Activated CD4-positive, CD25-positive, alpha-beta regulatory T cell treated with anti-CD3 and anti-CD28 coated beads, Interleukin-2, amount 50 U/mL, for 24 hours (primary cell): Measurements from ENCODE around the gene TPRA1.
"Not testable (repeated sequence)": the region's sequence is repeated elsewhere in the genome, so short reads cannot be mapped to it uniquely, and the experiment has no call there.

Experiments used
- ATAC-seq, 2 donors: fragments of 150-1000 bp; cut with Tn5 transposase; one replicate each; pipeline ENCODE4 v1.10.0; 2021; ENCODE audit warnings: mild to moderate bottlenecking in 1 of 2, moderate library complexity in 1 of 2

The TPRA1 gene

GRCh38 chr3:127616836-127617605 is 26.5 kb upstream of the TPRA1 start:
- ATAC-seq, result no peak

GRCh38 chr3:127615631-127616305 is 25.2 kb upstream of the TPRA1 start:
- ATAC-seq, result no peak

GRCh38 chr3:127614928-127615589 is 24.5 kb upstream of the TPRA1 start:
- no peak for ATAC-seq

- no peak for ATAC-seq
These were observed 22.9 kb upstream of the TPRA1 start for GRCh38 chr3:127613406-127613805.

GRCh38 chr3:127612966-127613365 is 22.4 kb upstream of the TPRA1 start:
- ATAC-seq, result no peak

- no peak for ATAC-seq
These were observed 20.7 kb upstream of the TPRA1 start for GRCh38 chr3:127611251-127611650.

GRCh38 chr3:127610105-127610504 is 19.6 kb upstream of the TPRA1 start:
- peak in 1 of 2 donors; percentile 27 for ATAC-seq

- no peak for ATAC-seq
These were observed 17.8 kb upstream of the TPRA1 start for GRCh38 chr3:127608362-127608718.

- ATAC-seq, result no peak
These were observed 17.3 kb upstream of the TPRA1 start for GRCh38 chr3:127607675-127608361.

GRCh38 chr3:127606981-127607595 is 16.6 kb upstream of the TPRA1 start:
- ATAC-seq, result no peak

GRCh38 chr3:127606086-127606805 is 15.7 kb upstream of the TPRA1 start:
- no peak for ATAC-seq

GRCh38 chr3:127605547-127605946 is 15.0 kb upstream of the TPRA1 start:
- not testable (repeated sequence) for ATAC-seq

- ATAC-seq, result no peak
These were observed 14.1 kb upstream of the TPRA1 start for GRCh38 chr3:127604546-127605165.

GRCh38 chr3:127604035-127604434 is 13.5 kb upstream of the TPRA1 start:
- no peak for ATAC-seq

- no peak for ATAC-seq
These were observed 10.4 kb upstream of the TPRA1 start for GRCh38 chr3:127600749-127601456.

GRCh38 chr3:127598841-127599570 is 8.5 kb upstream of the TPRA1 start:
- no peak for ATAC-seq

GRCh38 chr3:127597020-127597771 is 6.7 kb upstream of the TPRA1 start:
- ATAC-seq, result no peak

GRCh38 chr3:127595303-127595702 is 4.8 kb upstream of the TPRA1 start:
- ATAC-seq, result no peak

GRCh38 chr3:127593178-127593577 is 2.6 kb upstream of the TPRA1 start:
- ATAC-seq, result no peak

GRCh38 chr3:127590282-127590592 is 296 bp downstream of the TPRA1 start:
- peak; percentile 14 to 19 for ATAC-seq
